ENCODE results near the gene LCNL1.

LCNL1 gene

DNA sequence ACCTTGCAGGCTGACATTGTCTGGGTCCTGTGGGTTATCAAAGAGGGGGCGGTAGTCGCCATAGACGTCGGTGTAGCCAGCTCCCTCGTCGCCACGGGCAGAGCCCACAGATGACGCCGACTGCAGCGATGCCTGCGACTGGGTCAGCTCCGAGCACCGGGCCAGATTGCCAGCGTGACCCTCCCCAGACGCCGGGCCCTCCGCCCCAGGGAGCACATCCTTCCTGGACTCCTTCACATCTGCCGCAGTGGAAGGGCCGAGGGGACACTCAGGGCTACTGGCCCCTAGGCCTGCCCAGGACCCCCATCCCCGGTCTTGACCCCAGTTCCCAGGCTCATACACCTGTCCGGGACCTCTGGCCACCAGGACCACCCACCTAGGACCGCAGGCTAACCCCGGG, 31.4 kb downstream of the LCNL1 start:
- TF ChIP-seq, protein P1, sequence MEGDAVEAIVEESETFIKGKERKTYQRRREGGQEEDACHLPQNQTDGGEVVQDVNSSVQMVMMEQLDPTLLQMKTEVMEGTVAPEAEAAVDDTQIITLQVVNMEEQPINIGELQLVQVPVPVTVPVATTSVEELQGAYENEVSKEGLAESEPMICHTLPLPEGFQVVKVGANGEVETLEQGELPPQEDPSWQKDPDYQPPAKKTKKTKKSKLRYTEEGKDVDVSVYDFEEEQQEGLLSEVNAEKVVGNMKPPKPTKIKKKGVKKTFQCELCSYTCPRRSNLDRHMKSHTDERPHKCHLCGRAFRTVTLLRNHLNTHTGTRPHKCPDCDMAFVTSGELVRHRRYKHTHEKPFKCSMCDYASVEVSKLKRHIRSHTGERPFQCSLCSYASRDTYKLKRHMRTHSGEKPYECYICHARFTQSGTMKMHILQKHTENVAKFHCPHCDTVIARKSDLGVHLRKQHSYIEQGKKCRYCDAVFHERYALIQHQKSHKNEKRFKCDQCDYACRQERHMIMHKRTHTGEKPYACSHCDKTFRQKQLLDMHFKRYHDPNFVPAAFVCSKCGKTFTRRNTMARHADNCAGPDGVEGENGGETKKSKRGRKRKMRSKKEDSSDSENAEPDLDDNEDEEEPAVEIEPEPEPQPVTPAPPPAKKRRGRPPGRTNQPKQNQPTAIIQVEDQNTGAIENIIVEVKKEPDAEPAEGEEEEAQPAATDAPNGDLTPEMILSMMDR (IDR thresholded peaks at IDR 0.05; ENCODE audit: borderline replicate concordance, control extremely low read depth, extremely low read depth, insufficient read depth, missing control alignments): no peak
- in situ Hi-C loops (cut with MboI; ENCODE audit: low sequenced_read_pairs, unreplicated experiment): no loop called here
- no peak for DNase-seq (ENCODE audit: low spot score)

DNA sequence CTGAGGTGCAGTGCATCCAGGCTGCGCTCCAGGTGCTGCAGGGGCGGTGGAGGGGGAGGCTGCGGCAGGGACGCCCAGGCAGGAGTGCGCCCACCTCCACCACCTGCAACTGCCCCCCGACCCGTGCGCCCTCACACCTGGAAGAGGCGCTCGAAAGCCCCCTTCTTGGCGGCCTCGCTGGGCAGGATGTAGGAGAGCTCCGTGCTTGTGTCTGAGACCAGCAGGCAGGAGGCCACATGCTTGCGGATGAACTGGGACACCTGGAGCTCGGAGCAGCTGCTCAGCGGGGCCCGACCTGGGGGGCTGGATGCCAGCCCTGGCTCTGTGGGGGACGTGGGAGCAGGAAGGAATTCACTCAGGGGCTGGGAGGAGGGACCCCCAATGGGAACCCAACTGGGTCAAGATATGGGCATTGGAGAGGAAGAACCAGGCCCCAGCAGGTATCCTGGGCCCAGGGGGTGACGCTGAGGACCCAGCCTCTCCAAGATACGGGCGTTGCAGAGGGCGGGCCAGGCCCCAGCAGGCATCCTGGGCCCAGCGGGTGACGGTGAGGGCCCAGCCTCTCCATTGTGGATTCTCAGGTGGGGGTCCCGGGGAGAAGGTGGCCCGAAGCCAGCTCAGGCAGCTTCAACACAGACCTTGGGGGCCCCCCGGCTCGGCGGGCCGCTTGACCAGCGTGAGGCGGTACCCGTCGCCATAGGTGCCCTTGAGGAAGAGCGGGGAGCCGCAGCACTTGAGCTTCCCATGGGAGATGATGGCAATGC, 32.2 kb downstream of the LCNL1 start:
- no peak for DNase-seq (ENCODE audit: low spot score)
- in situ Hi-C loops (cut with MboI; ENCODE audit: low sequenced_read_pairs, unreplicated experiment): no loop called here
- TF ChIP-seq, protein P1 (IDR thresholded peaks at IDR 0.05; ENCODE audit: borderline replicate concordance, control extremely low read depth, extremely low read depth, insufficient read depth, missing control alignments): no peak

DNA sequence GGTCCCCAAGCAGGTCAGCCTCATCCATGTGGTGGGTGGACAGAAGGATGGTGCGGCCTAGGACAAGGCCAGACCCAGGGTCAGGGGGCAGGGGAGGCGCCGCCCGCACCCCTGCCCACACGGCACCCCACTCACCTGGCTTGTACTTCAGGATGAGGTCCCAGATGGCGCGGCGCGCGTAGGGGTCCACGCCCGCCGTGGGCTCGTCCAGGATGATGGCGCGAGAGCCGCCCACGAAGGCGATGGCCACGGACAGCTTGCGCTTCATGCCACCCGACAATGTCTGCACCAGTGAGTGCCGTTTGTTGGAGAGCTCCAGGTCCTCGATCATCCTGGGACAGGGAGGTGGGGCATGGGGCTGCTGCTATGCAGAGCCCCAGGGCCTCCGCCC, 32.7 kb downstream of the LCNL1 start:
- DNase-seq (ENCODE audit: low spot score): no peak
- in situ Hi-C loops (cut with MboI; ENCODE audit: low sequenced_read_pairs, unreplicated experiment): no loop called here
- TF ChIP-seq, protein P1 (IDR thresholded peaks at IDR 0.05; ENCODE audit: borderline replicate concordance, control extremely low read depth, extremely low read depth, insufficient read depth, missing control alignments): no peak

DNA sequence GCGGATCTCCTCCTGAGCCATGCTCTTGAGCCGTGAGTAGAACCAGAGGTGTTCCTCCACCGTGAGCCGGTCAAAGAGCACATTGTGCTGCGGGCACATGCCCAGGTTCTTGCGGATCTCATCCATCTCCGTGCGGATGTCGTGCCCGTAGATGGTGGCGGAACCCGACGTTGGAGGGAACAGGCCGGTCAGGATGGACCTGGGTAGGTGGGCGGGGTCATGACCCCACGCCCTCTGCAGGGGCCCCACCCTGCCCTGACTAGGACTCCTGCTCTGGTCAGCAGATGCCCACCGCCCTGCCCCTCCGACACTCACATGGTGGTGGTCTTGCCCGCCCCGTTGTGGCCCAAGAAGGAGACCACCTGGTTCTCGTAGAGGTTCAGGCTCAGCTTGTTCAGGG, 33.2 kb downstream of the LCNL1 start:
- DNase-seq (ENCODE audit: low spot score): no peak
- in situ Hi-C loops (cut with MboI; ENCODE audit: low sequenced_read_pairs, unreplicated experiment): no loop called here
- TF ChIP-seq, protein P1 (IDR thresholded peaks at IDR 0.05; ENCODE audit: borderline replicate concordance, control extremely low read depth, extremely low read depth, insufficient read depth, missing control alignments): no peak

DNA sequence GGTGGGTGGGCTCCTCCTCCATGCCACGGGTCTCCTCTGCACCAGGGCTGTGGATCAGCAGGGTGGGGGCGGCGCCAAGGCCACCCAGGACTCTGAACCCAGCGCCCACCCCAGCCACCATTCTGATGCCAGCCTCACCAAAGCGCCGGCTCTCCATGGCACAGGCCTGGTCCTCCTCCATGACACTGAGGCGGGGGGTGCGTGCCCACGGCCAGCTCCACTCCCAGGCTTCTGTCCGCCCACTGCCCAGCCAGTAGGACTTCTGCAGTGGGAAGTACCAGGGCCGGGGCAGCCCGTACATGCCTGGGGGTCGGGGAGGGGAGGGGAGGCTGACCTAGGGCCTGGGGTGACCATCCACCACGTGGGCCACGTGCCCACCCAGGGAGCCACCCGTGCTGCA, 33.6 kb downstream of the LCNL1 start:
- TF ChIP-seq, protein P1 (IDR thresholded peaks at IDR 0.05; ENCODE audit: borderline replicate concordance, control extremely low read depth, extremely low read depth, insufficient read depth, missing control alignments): no peak
- in situ Hi-C loops (cut with MboI; ENCODE audit: low sequenced_read_pairs, unreplicated experiment): no loop called here
- DNase-seq (ENCODE audit: low spot score): no peak

DNA sequence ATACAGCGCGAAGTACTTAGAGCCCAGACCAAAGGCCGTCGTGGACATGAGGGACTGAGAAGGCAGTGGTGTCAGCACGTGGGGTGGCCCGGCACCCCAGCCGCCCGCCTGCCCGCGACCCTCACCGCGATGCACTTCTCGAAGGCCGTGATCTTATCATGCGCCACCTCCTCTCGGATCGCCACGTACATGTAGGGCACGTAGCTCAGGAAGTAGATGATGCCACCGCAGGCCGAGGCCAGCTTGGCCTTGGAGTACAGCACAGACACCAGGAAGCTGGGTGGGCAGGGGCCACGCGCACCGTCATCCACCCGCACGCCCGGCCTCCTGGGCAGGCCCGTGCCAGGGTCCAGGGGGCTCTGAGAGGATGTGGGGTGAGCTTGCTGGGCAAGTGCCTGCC, 34.3 kb downstream of the LCNL1 start:
- in situ Hi-C loops (cut with MboI; ENCODE audit: low sequenced_read_pairs, unreplicated experiment): no loop called here
- TF ChIP-seq, protein P1 (IDR thresholded peaks at IDR 0.05; ENCODE audit: borderline replicate concordance, control extremely low read depth, extremely low read depth, insufficient read depth, missing control alignments): no peak
- no peak for DNase-seq (ENCODE audit: low spot score)
